ENCODE measurements around the gene TCF12.

- TF ChIP-seq CTCF (IDR thresholded peaks at IDR 0.05) (no peak), POLR2A (IDR thresholded peaks at IDR 0.05) (no peak)
Measured at GRCh38 chr15:57094321-57095257, 176.1 kb downstream of the TCF12 start.
